OCI-LY3 (cell line): ENCODE measurements around the gene TTYH2.

Experiments used
- H2AFZ ChIP-seq: fragments of 200-600, 300-600 bp; shearing (Covaris generic); 2 replicates; pipeline ENCODE4 v1.6.0; 2014; ENCODE audit warnings: antibody characterized with exemption, low read depth, low read length
- H3K27ac ChIP-seq: fragments of 200-600, 300-600 bp; sonication (generic); 2 replicates; pipeline ENCODE4 v1.5.1; 2014; ENCODE audit warnings: mild to moderate bottlenecking, low read length, moderate library complexity, mixed read lengths
- H3K27me3 ChIP-seq: fragments of 200-600, 300-600 bp; sonication (generic); 2 replicates; pipeline ENCODE4 v1.6.1; 2014; ENCODE audit warnings: low read depth, low read length, mixed read lengths
- H3K36me3 ChIP-seq: fragments of 200-600, 300-600 bp; sonication (generic); replicated peaks from 2 replicates; pipeline ENCODE3; 2014; ENCODE audit warnings: low read depth, low read length, mixed read lengths
- H3K4me1 ChIP-seq: fragments of 300-600, 200-600 bp; sonication (generic); 2 replicates; pipeline ENCODE4 v1.6.1; 2014; ENCODE audit warnings: low read length, mixed read lengths
- H3K4me2 ChIP-seq: fragments of 200-600, 300-600 bp; sonication (generic); 2 replicates; pipeline ENCODE4 v1.6.1; 2014; ENCODE audit warnings: low read length, mixed read lengths
- H3K4me3 ChIP-seq: fragments of 300-600, 200-600 bp; sonication (generic); 2 replicates; pipeline ENCODE4 v1.5.1; 2014; ENCODE audit warnings: antibody characterized with exemption, mild to moderate bottlenecking, low read length, moderate library complexity
- H3K79me2 ChIP-seq: fragments of 300-600, 200-600 bp; shearing (Covaris generic); 2 replicates; pipeline ENCODE4 v1.6.1; 2014; ENCODE audit warnings: mild to moderate bottlenecking, low read length, mixed read lengths
- H3K9ac ChIP-seq: fragments of 300-600, 200-600 bp; shearing (Covaris generic); 2 replicates; pipeline ENCODE4 v1.6.0; 2014; ENCODE audit warnings: mild to moderate bottlenecking, low read length, moderate library complexity
- H3K9me3 ChIP-seq: fragments of 200-600, 300-600 bp; shearing (Covaris generic); 2 replicates; pipeline ENCODE4 v1.6.1; 2014; ENCODE audit warnings: low read length, mixed read lengths; ENCODE audit not compliant: insufficient read depth
- H4K20me1 ChIP-seq: fragments of 200-600, 300-600 bp; sonication (generic); 2 replicates; pipeline ENCODE4 v1.6.1; 2016; ENCODE audit warnings: low read length, mixed read lengths; ENCODE audit not compliant: insufficient read depth
- CTCF ChIP-seq: fragments of 200-600, 300-600 bp; sonication (generic); IDR thresholded peaks from 2 replicates; pipeline ENCODE4 v1.5.1; 2014; ENCODE audit warnings: antibody characterized with exemption, low read length, low read depth
- EZH2phosphoT487 ChIP-seq: fragments of 200-600 bp; shearing (Covaris generic); IDR thresholded peaks from 2 replicates; pipeline ENCODE4 v1.6.1; 2018; ENCODE audit warnings: antibody characterized with exemption, mixed run types, low read depth

TTYH2 gene

GRCh38 chr17:74292495-74292894 is 79.1 kb downstream of the TTYH2 start:
- Histone ChIP-seq H3K4me1 (peaks cover 18% of the 10 kb centered on the region), H3K4me2 (no peak overlapping the region), H3K79me2 (no peaks in the 10 kb centered on the region), H3K27me3 (peaks cover 6% of the 10 kb centered on the region; the same call in 1 of the 2 replicates), H3K4me3 (no peak overlapping the region), H3K9ac (no peak overlapping the region), H3K36me3 (no peaks in the 10 kb centered on the region), H3K27ac (no peak overlapping the region), H3K9me3 (no peaks in the 10 kb centered on the region), H4K20me1 (no peaks in the 10 kb centered on the region), H2AFZ (no peak overlapping the region)
- TF ChIP-seq EZH2phosphoT487: no peak
- no peak for TF ChIP-seq CTCF

- Histone ChIP-seq H3K4me2 (no peak overlapping the region), H2AFZ (no peak overlapping the region), H3K36me3 (no peaks in the 10 kb centered on the region), H3K9ac (no peak overlapping the region), H3K79me2 (no peaks in the 10 kb centered on the region), H3K4me3 (no peak overlapping the region), H3K4me1 (no peaks in the 10 kb centered on the region), H3K9me3 (no peaks in the 10 kb centered on the region), H4K20me1 (no peaks in the 10 kb centered on the region), H3K27ac (no peak overlapping the region), H3K27me3 (peaks cover 14% of the 10 kb centered on the region)
- TF ChIP-seq EZH2phosphoT487 (no peak), CTCF (no peak)
These were observed 82.5 kb downstream of the TTYH2 start for GRCh38 chr17:74295625-74296547.

GRCh38 chr17:74296548-74296936 is 83.2 kb downstream of the TTYH2 start:
- TF ChIP-seq CTCF (peak; percentile 31; the same call in 1 of the 2 replicates), EZH2phosphoT487 (no peak)
- Histone ChIP-seq H3K9me3 (no peaks in the 10 kb centered on the region), H3K4me3 (no peak overlapping the region), H2AFZ (no peak overlapping the region), H3K27me3 (peaks cover 14% of the 10 kb centered on the region), H3K27ac (no peak overlapping the region), H3K9ac (no peak overlapping the region), H3K4me1 (no peaks in the 10 kb centered on the region), H3K79me2 (no peaks in the 10 kb centered on the region), H3K36me3 (no peaks in the 10 kb centered on the region), H4K20me1 (no peaks in the 10 kb centered on the region), H3K4me2 (no peak overlapping the region)

GRCh38 chr17:74297941-74298340 is 84.6 kb downstream of the TTYH2 start:
- no peaks in the 10 kb centered on the region for H3K79me2 ChIP-seq
- TF ChIP-seq CTCF: no peak
- TF ChIP-seq EZH2phosphoT487: no peak
- no peak overlapping the region for H3K4me3 ChIP-seq
- no peaks in the 10 kb centered on the region for H3K4me1 ChIP-seq
- H3K27me3 ChIP-seq: peaks cover 14% of the 10 kb centered on the region
- H3K36me3 ChIP-seq: no peaks in the 10 kb centered on the region
- H3K9me3 ChIP-seq: no peaks in the 10 kb centered on the region
- H3K27ac ChIP-seq: no peak overlapping the region
- H3K9ac ChIP-seq: no peak overlapping the region
- no peak overlapping the region for H2AFZ ChIP-seq
- no peaks in the 10 kb centered on the region for H4K20me1 ChIP-seq
- H3K4me2 ChIP-seq: no peak overlapping the region
